HepG2 (cell line): ENCODE data around the gene HIGD1A. TPM values are rescaled to one million over a fixed set of nuclear protein-coding genes. Genes with fewer than 3 reads are reported as not detected.

ENCODE experiments used
- AKAP8 ChIP-seq: sonication (generic); formaldehyde crosslinking; IDR thresholded peaks from 2 replicates; pipeline ENCODE4 v1.5.1; 2020; ENCODE audit warnings: mild to moderate bottlenecking, missing genetic modification reagents
- EZH2 ChIP-seq: conservative IDR thresholded peaks from 2 replicates; pipeline ENCODE4 v1.6.1; 2012; ENCODE audit warnings: mild to moderate bottlenecking, low read depth, low read length, moderate library complexity
- HNRNPUL1 ChIP-seq: fragments of 200-400 bp; formaldehyde crosslinking; IDR thresholded peaks from 2 replicates; pipeline ENCODE4 v1.6.1; 2017; ENCODE audit warnings: low read depth, mild to moderate bottlenecking, low read length, moderate library complexity
- KLF13 ChIP-seq: sonication (generic); formaldehyde crosslinking; IDR thresholded peaks from 2 replicates; pipeline ENCODE4 v1.4.0; 2020; ENCODE audit warnings: mild to moderate bottlenecking, missing genetic modification reagents
- LBX2 ChIP-seq: sonication (generic); formaldehyde crosslinking; IDR thresholded peaks from 2 replicates; pipeline ENCODE4 v1.5.0; 2020; ENCODE audit warnings: missing genetic modification reagents, mild to moderate bottlenecking, borderline replicate concordance
- MIXL1 ChIP-seq: IDR thresholded peaks from 2 replicates; pipeline ENCODE4 v1.6.1; 2016
- MLX ChIP-seq: IDR thresholded peaks from 2 replicates; pipeline ENCODE4 v1.6.1; 2016
- NR0B2 ChIP-seq: sonication (generic); formaldehyde crosslinking; IDR thresholded peaks from 2 replicates; pipeline ENCODE4 v1.4.0; 2020; ENCODE audit warnings: mild to moderate bottlenecking, missing genetic modification reagents
- REST ChIP-seq, 2 experiments: IDR thresholded peaks; 2 replicates each; pipeline ENCODE4 v1.6.1; 2011 to 2012; ENCODE audit warnings: low read length in 2 of 2, borderline replicate concordance in 1 of 2, low read depth in 1 of 2, mild to moderate bottlenecking in 1 of 2, moderate library complexity in 1 of 2
- SPEN ChIP-seq: sonication (generic); formaldehyde crosslinking; IDR thresholded peaks from 2 replicates; pipeline ENCODE4 v1.5.1; 2020; ENCODE audit warnings: low read depth, mild to moderate bottlenecking, missing genetic modification reagents
- ZHX2 ChIP-seq, 2 experiments: sonication (generic) in 1 of 2; formaldehyde crosslinking in 1 of 2; IDR thresholded peaks; 2 replicates each; pipeline versions ENCODE4 v1.6.1 to v1.9.0; 2014 to 2022; ENCODE audit warnings: antibody characterized with exemption in 1 of 2, borderline replicate concordance in 1 of 2, inconsistent platforms in 1 of 2, low read depth in 1 of 2, missing genetic modification reagents in 1 of 2
- ZNF552 ChIP-seq: sonication (generic); formaldehyde crosslinking; IDR thresholded peaks from 2 replicates; pipeline ENCODE4 v1.9.0; 2022; ENCODE audit warnings: missing genetic modification reagents, mild to moderate bottlenecking, borderline replicate concordance
- ZNF570 ChIP-seq: sonication (generic); formaldehyde crosslinking; IDR thresholded peaks from 2 replicates; pipeline ENCODE4 v1.4.0; 2020; ENCODE audit warnings: mild to moderate bottlenecking, missing genetic modification reagents, borderline replicate concordance
- ZNF777 ChIP-seq: sonication (generic); formaldehyde crosslinking; IDR thresholded peaks from 2 replicates; pipeline ENCODE4 v1.4.0; 2020; ENCODE audit warnings: missing genetic modification reagents
- polyA plus RNA-seq, 8 experiments: library from polyadenylated mRNA; depleted of rRNA in 3 of 8; stranded (reverse) in 7 of 8; unstranded in 1 of 8; fragments of >200 nt; fragmentation: Illumina TruSeq in 4 of 8; extraction: Trizol in 4 of 8; gene quantifications; 2 replicates each; pipeline versions ENCODE4 v1.2.1 to v1.2.3, GENCODE V29; 2011 to 2016; ENCODE audit warnings: low read depth in 4 of 8, missing spikeins in 1 of 8, mixed read lengths in 1 of 8; ENCODE audit not compliant: insufficient read depth in 1 of 8
- total RNA-seq, 5 experiments: library from RNA; depleted of rRNA; stranded (reverse); fragments of >200 nt; fragmentation: Illumina TruSeq; extraction: Trizol; gene quantifications; 2 replicates each; pipeline ENCODE4 v1.2.3, GENCODE V29; 2016; ENCODE audit warnings: low read depth in 1 of 5

HIGD1A gene
- total and polyA plus RNA-seq, 2 of the 13 experiments (the other 11 are each of a cell fraction or from before 2014, with no cell fraction given), result 222 to 253 TPM

GRCh38 chr3:42755681-42756578 is 48.4 kb downstream of the HIGD1A start (continued):
- TF ChIP-seq ZHX2 (IDR thresholded peaks at IDR 0.05; ENCODE audit: low read depth), result no peak
- TF ChIP-seq ZHX2 (CRISPR knock-in tag; IDR thresholded peaks at IDR 0.05; ENCODE audit: borderline replicate concordance), result no peak
- peak; percentile 38; the same call in 1 of the 2 replicates for TF ChIP-seq SPEN (CRISPR knock-in tag)
- no peak for TF ChIP-seq AKAP8 (CRISPR knock-in tag)
- no peak; a peak in 1 of 4 replicates for TF ChIP-seq REST (IDR thresholded peaks at IDR 0.05; ENCODE audit: borderline replicate concordance in 1 of 2, low read depth in 1 of 2, low read length in 2 of 2)
- no peak for TF ChIP-seq NR0B2
- no peak for TF ChIP-seq HNRNPUL1
- TF ChIP-seq ZNF777 (CRISPR knock-in tag), result no peak
- no peak for TF ChIP-seq ZNF570 (CRISPR knock-in tag)
- TF ChIP-seq KLF13 (CRISPR knock-in tag), result no peak
- TF ChIP-seq MIXL1 (CRISPR knock-in tag), result peak; percentile 73; the same call in 1 of the 2 replicates
- TF ChIP-seq ZNF552, result no peak
- no peak; the same call in 1 of the 2 replicates for TF ChIP-seq MLX (CRISPR knock-in tag)
- TF ChIP-seq EZH2, result no peak
- no peak for TF ChIP-seq LBX2 (CRISPR knock-in tag)
